Vagina (tissue), 2 donors: Measurements from ENCODE around the gene NLRC4.

Source experiments
- CTCF ChIP-seq, 3 experiments: fragments of 450-650 bp in 2 of 3; fragments of 200-600 bp in 1 of 3; sonication (generic) in 1 of 3; IDR thresholded peaks; one replicate each; pipeline ENCODE4 v1.5.1; 2017 to 2019; ENCODE audit warnings: antibody characterized with exemption in 3 of 3, mild to moderate bottlenecking in 2 of 3, moderate library complexity in 2 of 3
- POLR2A ChIP-seq, 2 donors: fragments of 450-650 bp; IDR thresholded peaks; one replicate each; pipeline ENCODE4 v1.6.1; 2017; ENCODE audit warnings: antibody characterized with exemption in 2 of 2, mild to moderate bottlenecking in 2 of 2, moderate library complexity in 2 of 2
- POLR2AphosphoS5 ChIP-seq, 2 donors: sonication (generic); formaldehyde crosslinking; IDR thresholded peaks; one replicate each; pipeline ENCODE4 v1.9.0; 2017; ENCODE audit warnings: antibody characterized with exemption in 2 of 2, mild to moderate bottlenecking in 2 of 2, low read depth in 1 of 2; ENCODE audit not compliant: insufficient read depth in 1 of 2

- TF ChIP-seq CTCF (IDR thresholded peaks at IDR 0.05) (no peak), POLR2A (IDR thresholded peaks at IDR 0.05) (no peak), POLR2AphosphoS5 (IDR thresholded peaks at IDR 0.05; ENCODE audit: insufficient read depth in 1 of 2, low read depth in 1 of 2) (no peak)
Measured at GRCh38 chr2:32237996-32238395, 26.7 kb downstream of the NLRC4 start.
